Panc1 (cell line): ENCODE results near the gene DTNBP1.

ENCODE experiments used
- CTCF ChIP-seq: fragments of 450-650 bp; IDR thresholded peaks from 2 replicates; pipeline ENCODE4 v1.5.1; 2017; ENCODE audit warnings: mild to moderate bottlenecking
- POLR2AphosphoS5 ChIP-seq: IDR thresholded peaks from 2 replicates; pipeline ENCODE4 v1.6.1; 2012; ENCODE audit warnings: mild to moderate bottlenecking, low read depth, low read length, moderate library complexity
- REST ChIP-seq, 2 experiments: IDR thresholded peaks; 2 replicates each; pipeline ENCODE4 v1.6.1; 2011 to 2012; ENCODE audit warnings: low read depth in 2 of 2, control low read depth in 1 of 2, low read length in 1 of 2, mild to moderate bottlenecking in 1 of 2, moderate library complexity in 1 of 2; ENCODE audit not compliant: insufficient read depth in 1 of 2
- SIN3A ChIP-seq: IDR thresholded peaks from 2 replicates; pipeline ENCODE4 v1.6.1; 2012; ENCODE audit warnings: low read depth, mild to moderate bottlenecking, low read length, moderate library complexity, borderline replicate concordance; ENCODE audit not compliant: insufficient read depth
- TCF7L2 ChIP-seq: IDR thresholded peaks from 2 replicates; pipeline ENCODE4 v1.6.1; 2011; ENCODE audit warnings: mild to moderate bottlenecking, low read depth, low read length, inconsistent platforms

GRCh38 chr6:15638373-15638772 is 24.5 kb downstream of the DTNBP1 start:
- no peak for TF ChIP-seq POLR2AphosphoS5
- TF ChIP-seq CTCF = no peak
- TF ChIP-seq TCF7L2 = no peak
- no peak for TF ChIP-seq SIN3A
- no peak for TF ChIP-seq REST (IDR thresholded peaks at IDR 0.05; ENCODE audit: insufficient read depth in 1 of 2, low read depth in 2 of 2, low read length in 1 of 2)
